ENCODE measurements around the gene CIITA.
"Not testable (repeated sequence)": the region's sequence is repeated elsewhere in the genome, so short reads cannot be mapped to it uniquely, and the experiment has no call there.

Gene CIITA

DNA sequence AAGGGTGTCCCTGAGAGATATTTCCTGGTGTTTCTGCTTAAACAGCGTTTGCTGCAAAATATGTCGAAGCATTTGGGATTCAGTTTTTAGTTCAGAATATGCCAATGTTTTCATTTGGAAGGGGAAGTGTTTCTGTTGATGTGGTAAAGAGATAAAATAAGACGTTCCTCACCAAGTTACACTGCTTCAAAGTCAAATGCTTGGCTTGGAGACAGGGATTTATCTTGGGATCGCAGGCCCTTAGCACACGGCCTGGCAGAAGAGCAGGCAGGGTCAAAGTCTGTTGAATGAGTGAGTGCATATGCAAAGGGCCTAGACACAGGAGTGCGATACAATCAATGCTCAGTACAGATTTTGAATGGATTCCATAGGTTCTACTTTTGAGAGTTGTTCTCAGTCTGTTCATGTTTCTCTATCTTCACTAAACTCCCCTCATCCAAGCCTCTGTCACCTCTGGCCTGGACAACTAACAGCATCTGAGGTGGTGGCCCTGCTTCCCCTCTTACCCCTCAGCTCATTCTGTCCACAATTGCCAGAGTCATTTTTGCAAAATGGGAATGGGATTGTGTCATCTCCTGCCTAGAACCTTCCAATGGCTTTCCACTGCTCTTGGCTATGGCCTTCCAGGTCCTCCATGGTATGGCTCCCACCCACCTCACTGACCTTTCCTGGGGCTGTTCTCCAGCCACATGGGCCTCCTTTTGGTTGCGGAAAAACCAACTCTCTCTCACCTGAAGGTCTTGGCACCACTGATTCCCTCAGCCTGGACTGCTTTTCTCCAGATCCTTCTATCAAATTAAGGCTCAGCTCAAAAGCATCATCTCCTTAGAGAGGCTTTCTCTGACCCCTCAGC lies 62.0 kb downstream of the CIITA start:
- DNase-seq = no peak

DNA sequence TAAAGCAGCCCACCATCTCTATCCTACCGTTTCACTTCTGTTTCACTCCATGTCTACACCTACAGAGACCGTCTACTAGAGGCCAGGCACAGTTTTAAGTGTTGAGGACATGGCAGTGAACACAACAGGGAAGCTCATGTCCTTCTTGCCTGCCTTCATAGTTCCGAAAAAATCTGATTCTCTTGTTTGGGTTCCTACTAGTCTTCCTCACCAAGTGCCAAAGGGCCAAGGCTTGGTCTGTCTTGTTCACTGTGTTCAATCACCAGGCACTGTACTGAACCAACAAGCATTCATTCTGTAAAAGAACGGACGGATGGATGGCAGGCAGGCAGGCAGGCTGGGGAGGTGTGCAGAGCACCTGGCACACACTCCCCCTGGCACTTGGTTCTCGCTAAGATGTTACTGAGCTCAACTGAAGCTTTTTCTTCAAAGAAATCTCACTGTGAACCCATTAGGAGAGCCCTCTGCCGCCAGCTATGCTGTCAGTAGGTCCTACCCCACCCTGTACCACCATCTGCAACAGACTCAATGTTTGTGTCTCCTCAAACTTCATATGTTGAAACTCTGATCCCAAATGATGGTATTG lies 62.7 kb downstream of the CIITA start:
- no peak for DNase-seq

DNA sequence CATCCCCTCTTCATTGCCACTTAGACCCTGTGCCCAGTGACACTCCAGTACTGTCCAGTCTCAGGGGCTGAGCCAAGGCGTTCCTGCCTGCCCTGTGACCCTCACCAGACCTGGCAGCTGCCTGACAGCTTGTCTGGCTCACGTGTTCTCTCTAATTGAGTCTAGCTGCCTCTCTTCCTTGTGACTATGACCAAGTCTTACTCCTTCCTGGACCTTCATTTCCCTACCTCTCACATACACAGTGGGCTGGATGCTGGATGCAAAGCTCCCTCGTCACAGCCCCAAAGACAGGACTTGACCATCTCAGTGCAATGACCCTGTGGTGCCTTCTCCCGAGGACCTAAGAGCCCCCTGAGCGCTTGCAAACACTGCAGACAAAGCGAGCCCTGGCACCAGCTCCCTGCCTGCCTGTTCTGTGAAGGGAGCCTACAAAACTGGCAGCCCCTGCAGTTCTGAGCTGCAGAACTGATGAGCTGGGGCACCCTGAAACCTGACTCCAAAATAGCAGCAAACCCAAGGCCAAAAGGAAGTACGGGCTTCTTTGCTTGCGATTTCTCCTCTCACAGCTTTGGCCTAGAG lies 63.6 kb downstream of the CIITA start:
- no peak for DNase-seq

GRCh38 chr16:10941127-10941933 lies 64.3 kb downstream of the CIITA start:
- peak in 1 of 2 experiments; percentile 42 for DNase-seq

DNA sequence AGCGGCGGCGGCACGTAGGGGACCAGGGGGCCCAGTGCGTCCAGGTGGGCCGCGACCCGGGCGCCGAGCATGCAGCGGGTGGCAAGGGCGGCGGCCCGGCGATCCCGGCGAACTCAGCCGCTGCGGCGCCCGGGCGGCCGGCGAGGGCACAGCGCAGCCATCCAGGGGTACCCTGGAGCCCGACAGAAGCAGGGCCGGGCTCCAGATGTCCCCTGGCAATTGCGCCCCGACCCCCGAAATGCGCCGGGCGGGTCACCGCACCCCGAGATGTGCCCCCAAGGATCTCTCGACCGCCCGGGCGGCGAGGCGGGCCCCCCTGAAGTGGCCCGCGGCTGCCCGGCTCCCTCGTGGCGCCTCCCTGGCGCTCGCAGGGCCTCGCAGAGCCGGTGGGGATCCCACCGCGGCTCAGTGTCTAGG lies 64.9 kb downstream of the CIITA start:
- not testable (repeated sequence) for DNase-seq

GRCh38 chr16:10942352-10943063 lies 65.5 kb downstream of the CIITA start, which contains the start of gene DEXI:
Gene DEXI, minus strand, starts transcription at chr16:10942468. Its CDS starts 463 bp downstream, at chr16:10942005.
- peak; percentile 88 to 95 for DNase-seq

DNA sequence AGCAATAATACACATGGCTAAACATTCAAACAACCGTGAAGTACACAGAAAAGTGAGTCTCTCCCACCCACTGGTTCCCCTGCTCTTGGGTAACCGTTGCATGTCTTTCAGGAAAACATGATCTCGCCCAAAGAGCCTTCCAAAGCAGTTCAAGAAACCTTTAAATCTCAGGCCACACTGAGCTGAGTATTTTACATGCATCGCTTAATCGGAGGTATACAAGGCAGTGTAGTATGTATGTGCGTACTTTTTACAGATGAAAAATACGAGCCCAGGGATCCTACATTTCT lies 66.0 kb downstream of the CIITA start:
- DNase-seq = peak in 1 of 2 experiments; percentile 36

GRCh38 chr16:10944249-10945064 lies 67.5 kb downstream of the CIITA start, which contains the start of gene CLEC16A:
Gene CLEC16A, plus strand, starts transcription at chr16:10944564. Its CDS starts 154 bp downstream, at chr16:10944718.
- DNase-seq = peak; percentile 90 to 98

DNA sequence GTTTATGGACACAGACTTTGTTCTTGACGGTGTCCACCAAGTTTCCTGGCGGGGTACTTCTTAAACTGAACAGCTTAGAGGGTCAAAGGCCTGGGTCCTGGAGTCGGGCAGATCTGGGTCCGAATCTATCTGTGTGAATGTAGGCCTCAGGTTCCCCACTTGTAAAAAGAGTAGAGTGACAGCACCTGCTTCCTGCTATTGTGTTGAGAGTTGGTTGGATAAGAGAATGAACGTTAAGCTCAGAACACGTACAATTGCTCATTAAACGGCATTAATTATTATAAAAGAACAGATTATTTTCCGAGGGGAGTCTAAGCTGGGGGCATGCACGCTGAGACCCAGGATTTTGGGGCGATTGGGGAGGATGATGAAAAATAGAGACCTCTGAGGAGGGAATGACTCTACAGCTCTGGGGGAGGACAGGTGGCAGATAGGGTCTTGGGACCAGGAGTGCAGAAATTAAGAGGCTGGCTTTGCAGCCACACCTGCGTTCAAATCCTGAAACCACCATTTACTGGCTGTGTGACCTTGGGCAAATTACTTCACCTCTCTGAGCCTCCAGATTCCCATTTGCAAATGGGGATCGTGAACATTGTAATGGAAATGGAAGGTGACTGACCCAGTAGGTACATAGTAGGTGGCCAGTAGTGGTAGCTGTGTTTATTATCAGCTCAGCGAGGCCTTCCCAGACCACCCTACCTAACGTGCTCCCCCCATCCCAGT lies 68.2 kb downstream of the CIITA start:
- DNase-seq = no peak

GRCh38 chr16:10946308-10946707 lies 69.3 kb downstream of the CIITA start:
- DNase-seq = no peak

DNA sequence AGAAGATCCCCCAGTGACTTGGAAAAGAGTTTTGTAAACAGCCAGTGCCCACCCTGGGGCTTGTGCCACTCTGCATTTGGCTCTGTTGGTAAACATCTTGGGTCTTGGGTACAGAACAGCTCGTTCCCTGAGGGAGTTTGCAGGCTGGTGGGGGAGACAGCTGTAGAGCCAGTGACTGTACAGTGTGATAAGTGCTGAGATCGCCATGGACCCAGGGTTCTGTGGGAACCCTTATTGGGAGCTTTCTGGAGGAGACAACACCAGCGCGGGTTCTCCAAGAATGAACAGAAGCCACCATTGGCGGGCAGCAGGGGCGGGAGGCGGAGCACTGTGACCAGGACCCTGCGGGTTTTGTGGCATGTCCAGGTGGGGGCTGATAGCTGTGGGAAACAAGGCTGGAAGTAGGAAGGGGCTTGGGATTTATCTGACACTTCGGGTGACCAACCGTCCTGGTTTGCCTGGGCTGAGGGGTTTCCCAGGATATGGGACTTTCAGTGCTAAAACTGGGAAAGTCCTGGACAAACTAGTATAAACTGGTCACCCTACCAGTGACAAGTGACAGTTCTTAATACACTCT lies 70.3 kb downstream of the CIITA start:
- DNase-seq = no peak

DNA sequence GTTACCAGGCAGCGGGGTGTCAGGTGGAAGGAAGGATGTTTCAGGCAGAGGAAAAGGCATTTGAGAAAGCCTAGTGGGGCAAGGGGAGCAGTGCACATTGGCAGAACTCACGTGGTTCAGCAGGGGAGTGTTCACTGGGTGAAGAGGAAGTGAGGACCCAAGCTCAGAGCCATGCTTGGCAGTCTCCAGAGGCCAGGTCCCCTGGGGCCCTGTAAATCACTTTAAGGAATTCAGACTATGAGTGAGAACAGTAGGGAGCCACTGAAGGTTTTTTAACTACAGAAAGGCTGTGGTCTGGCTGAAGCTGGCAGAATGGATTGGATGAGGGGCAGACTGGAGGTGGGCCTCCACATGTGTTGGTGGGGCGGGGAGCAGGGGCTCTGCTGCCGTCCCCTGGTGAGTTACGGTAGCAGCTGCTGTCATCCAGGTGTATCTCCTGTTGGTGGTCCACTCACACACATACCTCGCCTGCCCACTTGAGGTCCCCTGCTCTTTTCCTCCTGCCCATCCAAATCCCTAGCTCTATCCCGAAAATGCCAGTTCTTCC lies 72.5 kb downstream of the CIITA start:
- DNase-seq = no peak

DNA sequence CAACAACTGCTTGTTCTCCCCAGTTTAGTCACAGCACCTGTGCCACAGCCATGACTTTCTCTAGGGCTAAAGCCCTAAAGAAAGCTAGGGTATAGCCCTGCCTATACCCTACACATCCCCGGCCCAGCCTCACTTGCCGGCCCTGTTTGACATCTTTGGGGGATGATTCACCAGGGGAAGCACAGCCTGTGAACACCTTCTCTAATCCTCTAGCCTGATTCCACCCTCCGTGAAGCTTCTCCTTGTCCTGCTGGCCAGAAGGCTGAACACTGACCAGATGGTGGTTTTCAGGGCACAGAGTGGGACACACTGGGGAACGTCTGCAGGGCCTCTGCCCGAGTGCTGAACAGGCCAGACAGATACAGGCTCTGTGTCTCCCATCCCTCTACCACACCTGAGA lies 73.4 kb downstream of the CIITA start:
- peak; percentile 63 to 83 for DNase-seq

GRCh38 chr16:10951026-10951425 lies 74.0 kb downstream of the CIITA start:
- DNase-seq = peak in 1 of 2 experiments; percentile 26

DNA sequence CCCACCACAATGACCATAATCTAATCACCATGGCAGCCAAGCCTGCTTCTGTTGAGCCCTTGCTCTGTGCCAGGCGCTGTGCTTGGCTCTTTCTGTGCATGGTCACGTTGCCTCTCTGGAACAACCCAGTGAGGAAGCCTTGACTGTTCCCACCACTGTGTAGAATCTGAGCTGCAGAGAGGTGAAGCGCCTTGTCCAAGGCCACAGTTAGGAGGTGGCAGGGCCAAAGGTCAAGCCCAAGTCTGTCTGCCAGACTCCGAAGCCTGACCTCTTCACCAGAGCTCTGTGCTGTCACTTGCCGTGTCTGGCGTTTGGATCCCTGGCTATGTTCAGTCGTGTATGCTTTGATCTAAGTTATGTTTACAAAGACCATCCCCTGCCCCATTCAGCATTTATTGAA lies 77.9 kb downstream of the CIITA start:
- DNase-seq = no peak

- DNase-seq = no peak
Measured at GRCh38 chr16:10957771-10958482, 80.9 kb downstream of the CIITA start.

DNA sequence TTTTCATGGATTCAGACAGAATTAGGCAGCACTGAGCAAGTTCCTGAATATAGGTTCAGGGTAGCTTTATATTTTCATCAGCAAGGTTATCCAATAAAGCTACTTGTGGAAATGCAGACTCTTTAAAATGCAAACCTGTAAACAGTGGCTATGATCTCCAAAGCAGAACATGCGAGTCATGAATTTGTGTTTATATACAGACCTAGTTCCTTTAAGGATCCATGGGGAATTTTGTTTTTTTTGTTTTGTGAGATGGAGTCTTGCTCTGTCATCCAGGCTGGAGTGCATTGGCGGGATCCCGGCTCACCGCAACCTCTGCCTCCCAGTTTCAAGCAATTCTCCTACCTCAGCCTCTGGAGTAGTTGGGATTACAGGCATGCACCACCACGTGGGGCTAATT lies 82.2 kb downstream of the CIITA start:
- no peak for DNase-seq

DNA sequence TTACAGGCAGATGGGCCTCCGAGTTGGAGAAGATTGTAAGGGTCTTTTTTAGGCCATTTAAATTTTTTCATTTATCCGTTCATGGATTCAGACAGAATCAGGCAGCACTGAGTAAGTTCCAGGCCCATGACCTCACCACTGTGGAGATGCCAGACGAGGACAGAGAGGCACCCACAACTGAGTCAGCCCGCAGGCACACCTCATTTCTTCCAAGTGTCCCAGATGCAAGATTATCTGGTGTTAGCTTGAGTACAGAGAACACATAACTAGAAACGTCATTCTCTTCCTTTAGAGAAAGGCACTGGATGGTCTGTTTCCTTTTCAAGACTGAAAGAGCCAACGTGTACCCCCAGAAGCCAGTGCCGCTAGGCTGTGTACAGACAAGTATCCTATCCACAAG lies 84.2 kb downstream of the CIITA start:
- DNase-seq = no peak

Measured in NCI-H524 (cell line).